ENCODE measurements around the gene OPRM1. TPM values are rescaled to one million over a fixed set of nuclear protein-coding genes. Genes with fewer than 3 reads are reported as not detected.

OPRM1 gene
- total RNA-seq, 1 experiment from 2014 or later, result not detected

DNA sequence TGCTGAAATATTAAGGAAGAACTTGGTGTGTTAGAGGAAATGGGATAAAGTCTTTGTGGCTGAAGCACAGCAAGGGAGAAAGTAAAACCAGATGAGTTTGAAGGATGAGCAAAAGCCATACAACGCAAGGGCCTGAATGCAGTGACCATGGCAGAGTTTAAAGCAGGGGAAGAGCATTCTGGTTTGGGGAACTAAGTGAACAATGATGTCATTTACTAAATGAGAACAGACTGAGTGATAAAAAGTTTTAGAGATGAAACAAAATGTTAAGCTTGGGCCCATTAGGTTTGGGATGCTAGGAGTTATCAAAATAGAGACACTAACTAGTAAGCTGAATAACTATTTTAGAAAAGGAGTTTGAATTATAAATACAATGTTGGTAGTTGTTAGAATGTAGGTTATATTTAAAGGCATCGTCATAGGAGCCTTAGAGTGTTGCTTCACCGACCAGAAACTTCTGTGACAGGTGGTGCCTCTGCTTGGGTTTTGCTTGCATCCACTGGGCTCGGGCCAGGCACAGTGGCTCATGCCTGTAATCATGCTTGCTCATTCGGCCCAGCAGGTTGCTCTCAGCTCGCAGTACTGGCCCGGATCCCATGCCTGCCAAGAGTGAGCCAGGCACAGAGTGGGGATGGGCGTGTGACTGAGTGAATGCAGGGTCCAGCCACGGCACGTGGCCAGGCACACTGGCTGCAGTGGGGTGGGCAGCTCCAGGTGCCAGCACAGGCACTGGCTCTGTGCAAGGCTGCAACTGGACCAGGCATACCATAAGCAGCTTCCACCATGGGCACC lies 37.4 kb upstream of the OPRM1 start:
- ChIA-PET POLR2A (no interaction called here), RAD21 (ENCODE audit: low non-redundant PET in 1 of 2, low total read pairs in 2 of 2, uncharacterized antibody in 2 of 2, unreplicated experiment in 2 of 2) (no interaction called here), CTCF (no interaction called here)
- H3K9me2 ChIP-seq (ENCODE audit: insufficient read depth), result no peaks in the 10 kb centered on the region
- no peaks in the 10 kb centered on the region for H3K9me3 ChIP-seq (ENCODE audit: control insufficient read depth in 1 of 2, insufficient read depth in 1 of 2, low read depth in 1 of 2, low read length in 2 of 2)
- peaks cover 18% of the 10 kb centered on the region; the same call in 1 of the 2 replicates for H3K27me3 ChIP-seq (ENCODE audit: insufficient read depth, low read length)
- H3K4me2 ChIP-seq (ENCODE audit: low read length), result no peak overlapping the region
- no peak overlapping the region for H3K27ac ChIP-seq (ENCODE audit: low read depth, low read length)
- no peaks in the 10 kb centered on the region for H4K20me1 ChIP-seq (ENCODE audit: insufficient read depth)
- no peak for TF ChIP-seq ELF1 (IDR thresholded peaks at IDR 0.05; ENCODE audit: borderline replicate concordance, low read depth)
- TF ChIP-seq SP1 (IDR thresholded peaks at IDR 0.05; ENCODE audit: low read depth), result no peak
- TF ChIP-seq ZNF274 (IDR thresholded peaks at IDR 0.05; ENCODE audit: low read depth, low read length), result no peak
- no peak for TF ChIP-seq ZFX (IDR thresholded peaks at IDR 0.05)
- TF ChIP-seq, protein P1, sequence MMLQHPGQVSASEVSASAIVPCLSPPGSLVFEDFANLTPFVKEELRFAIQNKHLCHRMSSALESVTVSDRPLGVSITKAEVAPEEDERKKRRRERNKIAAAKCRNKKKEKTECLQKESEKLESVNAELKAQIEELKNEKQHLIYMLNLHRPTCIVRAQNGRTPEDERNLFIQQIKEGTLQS (IDR thresholded peaks at IDR 0.05), result no peak
- no peak for TF ChIP-seq EZH2 (IDR thresholded peaks at IDR 0.05)
- no peak for TF ChIP-seq SRF (IDR thresholded peaks at IDR 0.05; ENCODE audit: low read depth)
- TF ChIP-seq, protein P2, sequence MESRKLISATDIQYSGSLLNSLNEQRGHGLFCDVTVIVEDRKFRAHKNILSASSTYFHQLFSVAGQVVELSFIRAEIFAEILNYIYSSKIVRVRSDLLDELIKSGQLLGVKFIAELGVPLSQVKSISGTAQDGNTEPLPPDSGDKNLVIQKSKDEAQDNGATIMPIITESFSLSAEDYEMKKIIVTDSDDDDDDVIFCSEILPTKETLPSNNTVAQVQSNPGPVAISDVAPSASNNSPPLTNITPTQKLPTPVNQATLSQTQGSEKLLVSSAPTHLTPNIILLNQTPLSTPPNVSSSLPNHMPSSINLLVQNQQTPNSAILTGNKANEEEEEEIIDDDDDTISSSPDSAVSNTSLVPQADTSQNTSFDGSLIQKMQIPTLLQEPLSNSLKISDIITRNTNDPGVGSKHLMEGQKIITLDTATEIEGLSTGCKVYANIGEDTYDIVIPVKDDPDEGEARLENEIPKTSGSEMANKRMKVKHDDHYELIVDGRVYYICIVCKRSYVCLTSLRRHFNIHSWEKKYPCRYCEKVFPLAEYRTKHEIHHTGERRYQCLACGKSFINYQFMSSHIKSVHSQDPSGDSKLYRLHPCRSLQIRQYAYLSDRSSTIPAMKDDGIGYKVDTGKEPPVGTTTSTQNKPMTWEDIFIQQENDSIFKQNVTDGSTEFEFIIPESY (IDR thresholded peaks at IDR 0.05; ENCODE audit: extremely low read depth, insufficient replicate concordance, low read length), result no peak
- TF ChIP-seq FOSL1 (IDR thresholded peaks at IDR 0.05; ENCODE audit: low read depth), result no peak
- TF ChIP-seq POLR2AphosphoS5 (IDR thresholded peaks at IDR 0.05; ENCODE audit: low read depth, low read length), result no peak
- TF ChIP-seq POLR2A (IDR thresholded peaks at IDR 0.05; ENCODE audit: borderline replicate concordance, extremely low read depth, insufficient read depth, insufficient read length), result no peak
- TF ChIP-seq CEBPB (IDR thresholded peaks at IDR 0.05; ENCODE audit: low read depth), result no peak
- TF ChIP-seq, protein P3, sequence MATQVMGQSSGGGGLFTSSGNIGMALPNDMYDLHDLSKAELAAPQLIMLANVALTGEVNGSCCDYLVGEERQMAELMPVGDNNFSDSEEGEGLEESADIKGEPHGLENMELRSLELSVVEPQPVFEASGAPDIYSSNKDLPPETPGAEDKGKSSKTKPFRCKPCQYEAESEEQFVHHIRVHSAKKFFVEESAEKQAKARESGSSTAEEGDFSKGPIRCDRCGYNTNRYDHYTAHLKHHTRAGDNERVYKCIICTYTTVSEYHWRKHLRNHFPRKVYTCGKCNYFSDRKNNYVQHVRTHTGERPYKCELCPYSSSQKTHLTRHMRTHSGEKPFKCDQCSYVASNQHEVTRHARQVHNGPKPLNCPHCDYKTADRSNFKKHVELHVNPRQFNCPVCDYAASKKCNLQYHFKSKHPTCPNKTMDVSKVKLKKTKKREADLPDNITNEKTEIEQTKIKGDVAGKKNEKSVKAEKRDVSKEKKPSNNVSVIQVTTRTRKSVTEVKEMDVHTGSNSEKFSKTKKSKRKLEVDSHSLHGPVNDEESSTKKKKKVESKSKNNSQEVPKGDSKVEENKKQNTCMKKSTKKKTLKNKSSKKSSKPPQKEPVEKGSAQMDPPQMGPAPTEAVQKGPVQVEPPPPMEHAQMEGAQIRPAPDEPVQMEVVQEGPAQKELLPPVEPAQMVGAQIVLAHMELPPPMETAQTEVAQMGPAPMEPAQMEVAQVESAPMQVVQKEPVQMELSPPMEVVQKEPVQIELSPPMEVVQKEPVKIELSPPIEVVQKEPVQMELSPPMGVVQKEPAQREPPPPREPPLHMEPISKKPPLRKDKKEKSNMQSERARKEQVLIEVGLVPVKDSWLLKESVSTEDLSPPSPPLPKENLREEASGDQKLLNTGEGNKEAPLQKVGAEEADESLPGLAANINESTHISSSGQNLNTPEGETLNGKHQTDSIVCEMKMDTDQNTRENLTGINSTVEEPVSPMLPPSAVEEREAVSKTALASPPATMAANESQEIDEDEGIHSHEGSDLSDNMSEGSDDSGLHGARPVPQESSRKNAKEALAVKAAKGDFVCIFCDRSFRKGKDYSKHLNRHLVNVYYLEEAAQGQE (IDR thresholded peaks at IDR 0.05; ENCODE audit: low read depth), result no peak
- TF ChIP-seq EGR1 (IDR thresholded peaks at IDR 0.05; ENCODE audit: low read depth), result no peak
- no peak for TF ChIP-seq EZH2phosphoT487 (IDR thresholded peaks at IDR 0.05; ENCODE audit: borderline replicate concordance)
- TF ChIP-seq, protein P4, sequence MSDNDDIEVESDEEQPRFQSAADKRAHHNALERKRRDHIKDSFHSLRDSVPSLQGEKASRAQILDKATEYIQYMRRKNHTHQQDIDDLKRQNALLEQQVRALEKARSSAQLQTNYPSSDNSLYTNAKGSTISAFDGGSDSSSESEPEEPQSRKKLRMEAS (IDR thresholded peaks at IDR 0.05), result no peak
- TF ChIP-seq YY1 (IDR thresholded peaks at IDR 0.05; ENCODE audit: extremely low read depth, insufficient replicate concordance, low read depth, low read length), result no peak
- no peak for TF ChIP-seq TCF7L2 (IDR thresholded peaks at IDR 0.05; ENCODE audit: borderline replicate concordance, extremely low read depth, insufficient read depth, insufficient read length)
- TF ChIP-seq, protein P5, sequence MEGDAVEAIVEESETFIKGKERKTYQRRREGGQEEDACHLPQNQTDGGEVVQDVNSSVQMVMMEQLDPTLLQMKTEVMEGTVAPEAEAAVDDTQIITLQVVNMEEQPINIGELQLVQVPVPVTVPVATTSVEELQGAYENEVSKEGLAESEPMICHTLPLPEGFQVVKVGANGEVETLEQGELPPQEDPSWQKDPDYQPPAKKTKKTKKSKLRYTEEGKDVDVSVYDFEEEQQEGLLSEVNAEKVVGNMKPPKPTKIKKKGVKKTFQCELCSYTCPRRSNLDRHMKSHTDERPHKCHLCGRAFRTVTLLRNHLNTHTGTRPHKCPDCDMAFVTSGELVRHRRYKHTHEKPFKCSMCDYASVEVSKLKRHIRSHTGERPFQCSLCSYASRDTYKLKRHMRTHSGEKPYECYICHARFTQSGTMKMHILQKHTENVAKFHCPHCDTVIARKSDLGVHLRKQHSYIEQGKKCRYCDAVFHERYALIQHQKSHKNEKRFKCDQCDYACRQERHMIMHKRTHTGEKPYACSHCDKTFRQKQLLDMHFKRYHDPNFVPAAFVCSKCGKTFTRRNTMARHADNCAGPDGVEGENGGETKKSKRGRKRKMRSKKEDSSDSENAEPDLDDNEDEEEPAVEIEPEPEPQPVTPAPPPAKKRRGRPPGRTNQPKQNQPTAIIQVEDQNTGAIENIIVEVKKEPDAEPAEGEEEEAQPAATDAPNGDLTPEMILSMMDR (IDR thresholded peaks at IDR 0.05 in 2 of 3, conservative IDR thresholded peaks at IDR 0.05 in 1 of 3; ENCODE audit: borderline replicate concordance in 1 of 3, insufficient read depth in 1 of 3, low read depth in 2 of 3, low read length in 2 of 3), result no peak
- TF ChIP-seq RAD21 (IDR thresholded peaks at IDR 0.05; ENCODE audit: low read depth), result no peak
- no TSS peak for BruUV-seq (replicated peaks)
- intact Hi-C loops (cut with micrococcal nuclease), result no loop called here
- ATAC-seq, result no peak
- DNase-seq (ENCODE audit: low read depth, low spot score), result no peak
- no peak overlapping the region for H3K4me3 ChIP-seq (replicated peaks in 1 of 2; ENCODE audit: low read depth in 1 of 2, low read length in 2 of 2)
- no peaks in the 10 kb centered on the region for H3K36me3 ChIP-seq (ENCODE audit: control insufficient read depth in 1 of 2, insufficient read depth in 2 of 2, low read length in 2 of 2)
- no peak overlapping the region for H3K9ac ChIP-seq (ENCODE audit: low read length)
- H2AFZ ChIP-seq (ENCODE audit: low read depth, low read length, poor library complexity, severe bottlenecking), result no peak overlapping the region
- H3K4me1 ChIP-seq (ENCODE audit: control insufficient read depth in 1 of 2, insufficient read depth in 2 of 2, low read length in 2 of 2), result no peaks in the 10 kb centered on the region
- no peaks in the 10 kb centered on the region for H3K79me2 ChIP-seq (ENCODE audit: insufficient read depth, low read length)
